Skeletal muscle cell (primary cell): ENCODE results near the gene TNPO1.
A peak's percentile ranks its signal among the peaks of the same experiment; 100 is the strongest.
"Not testable (repeated sequence)": the region's sequence is repeated elsewhere in the genome, so short reads cannot be mapped to it uniquely, and the experiment has no call there.

Experiments
- DNase-seq: peaks from one replicate; pipeline ENCODE4 v3.0.0-alpha.2; 2010; ENCODE audit warnings: low read depth
- H3K4me3 ChIP-seq: 2 replicates; pipeline ENCODE4 v1.5.1; 2011; ENCODE audit warnings: low read depth, mild to moderate bottlenecking, control low read depth, low read length, moderate library complexity

Gene TNPO1

GRCh38 chr5:72816284-72817075 lies at the start of gene TNPO1:
Gene TNPO1 (plus strand): TSS chr5:72816661. CDS start chr5:72816738, 77 bp downstream.
- peak; percentile 73 for DNase-seq
- peak within 1 kb of the TSS; percentile 88 for H3K4me3 ChIP-seq

- DNase-seq = no peak
- no peak overlapping the region for H3K4me3 ChIP-seq
Measured at GRCh38 chr5:72767289-72768010, 49.0 kb upstream of the TNPO1 start.

DNA sequence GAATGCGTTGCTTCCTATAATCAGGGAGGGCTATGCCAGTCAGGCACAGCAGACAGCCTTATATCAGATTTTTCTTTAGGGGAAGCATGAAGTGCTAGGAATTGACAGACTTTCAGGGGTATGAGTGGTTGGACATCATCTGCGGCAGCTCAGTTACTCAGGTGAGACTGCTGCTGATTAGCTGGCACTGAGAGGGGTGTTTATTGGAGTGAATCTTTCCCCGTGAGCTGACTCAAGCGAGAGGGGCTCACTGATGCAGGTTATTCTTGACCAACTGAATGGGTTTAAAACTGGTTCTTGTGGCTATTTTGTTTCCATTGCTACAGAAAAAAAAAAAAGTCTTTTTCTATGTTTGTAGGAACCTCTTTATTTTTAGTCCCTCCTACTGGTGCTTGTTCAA lies 46.2 kb upstream of the TNPO1 start:
- H3K4me3 ChIP-seq = no peak overlapping the region
- DNase-seq = no peak

- H3K4me3 ChIP-seq = no peak overlapping the region
- no peak for DNase-seq
Measured at GRCh38 chr5:72776684-72777083, 39.8 kb upstream of the TNPO1 start.

- no peak overlapping the region for H3K4me3 ChIP-seq
- DNase-seq = no peak
Measured at GRCh38 chr5:72779520-72779919, 36.9 kb upstream of the TNPO1 start.

GRCh38 chr5:72783354-72783753 lies 33.1 kb upstream of the TNPO1 start:
- H3K4me3 ChIP-seq = no peak overlapping the region
- DNase-seq = no peak

DNA sequence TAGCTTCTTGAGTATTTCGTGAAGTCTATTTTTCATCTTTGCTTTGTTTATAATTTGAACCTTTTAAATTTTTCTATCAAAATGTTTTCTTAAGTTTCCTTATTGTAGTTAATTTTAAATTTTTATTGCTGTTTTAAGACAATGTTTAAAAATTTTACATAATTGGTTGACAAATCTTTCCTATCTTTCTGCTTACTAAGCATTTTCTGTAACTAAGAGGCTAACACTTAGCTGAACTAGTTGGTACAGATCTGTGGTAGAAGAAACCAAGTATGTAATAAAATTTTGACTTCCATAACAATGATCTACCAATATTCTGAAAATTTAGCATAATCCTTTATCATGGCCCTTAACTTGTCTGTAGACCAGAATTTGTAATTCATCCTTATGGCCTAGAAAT lies 32.3 kb upstream of the TNPO1 start:
- H3K4me3 ChIP-seq = no peak overlapping the region
- no peak for DNase-seq

GRCh38 chr5:72785801-72786200 lies 30.7 kb upstream of the TNPO1 start:
- DNase-seq = no peak
- no peak overlapping the region for H3K4me3 ChIP-seq

DNA sequence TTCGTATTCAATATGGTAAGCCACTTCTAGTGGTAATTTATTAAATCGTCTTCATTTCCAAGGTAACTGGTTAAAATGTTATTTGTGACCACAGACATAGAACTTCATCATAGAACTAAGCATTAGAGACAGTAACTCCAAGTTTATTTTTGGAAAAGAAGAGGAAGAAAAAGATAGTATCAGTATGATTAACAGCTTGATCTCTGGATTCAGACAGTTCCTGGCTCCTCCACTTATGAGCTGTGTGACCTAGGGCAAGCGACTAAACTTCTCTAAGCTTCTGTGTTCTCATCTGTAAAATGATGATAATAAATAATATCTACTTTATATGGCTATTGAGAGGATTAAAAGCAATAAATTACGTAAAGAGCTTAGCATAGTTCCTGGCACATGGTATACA lies 29.8 kb upstream of the TNPO1 start:
- DNase-seq = no peak

GRCh38 chr5:72788866-72789505 lies 27.5 kb upstream of the TNPO1 start:
- no peak overlapping the region for H3K4me3 ChIP-seq
- DNase-seq = no peak

More for the DNA sequence above, 29.8 kb upstream of the TNPO1 start:
- H3K4me3 ChIP-seq = no peak overlapping the region

- H3K4me3 ChIP-seq = no peak overlapping the region
- DNase-seq = peak; percentile 10
Measured at GRCh38 chr5:72790186-72790585, 26.3 kb upstream of the TNPO1 start.

GRCh38 chr5:72792662-72793061 lies 23.8 kb upstream of the TNPO1 start:
- not testable (repeated sequence) for H3K4me3 ChIP-seq

GRCh38 chr5:72796001-72796400 lies 20.5 kb upstream of the TNPO1 start:
- H3K4me3 ChIP-seq = no peak overlapping the region
- no peak for DNase-seq

More at GRCh38 chr5:72792662-72793061, 23.8 kb upstream of the TNPO1 start:
- not testable (repeated sequence) for DNase-seq

- H3K4me3 ChIP-seq = no peak overlapping the region
- no peak for DNase-seq
Measured at GRCh38 chr5:72799721-72800120, 16.7 kb upstream of the TNPO1 start.

- H3K4me3 ChIP-seq, DNase-seq: not testable (repeated sequence)
Measured at GRCh38 chr5:72808637-72809036, 7.8 kb upstream of the TNPO1 start.

DNA sequence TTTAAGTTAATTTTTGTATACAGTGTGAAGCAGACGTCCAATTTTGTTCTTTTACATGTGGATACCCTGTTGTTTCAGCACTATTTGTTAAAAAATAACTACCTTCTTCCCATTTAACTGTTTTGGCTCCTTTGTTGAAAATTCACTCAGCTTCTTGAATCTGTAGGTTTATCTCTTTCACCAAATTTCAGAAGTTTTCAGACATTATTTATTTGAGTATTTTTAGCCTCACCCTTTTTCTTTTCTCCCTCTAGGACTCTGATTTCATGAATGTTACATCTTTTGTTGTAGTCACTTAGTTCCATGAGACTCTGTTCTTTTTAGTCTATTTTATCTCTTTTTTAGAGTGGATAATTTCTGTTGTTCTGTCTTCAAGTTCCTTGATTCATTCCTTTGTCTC lies 4.6 kb upstream of the TNPO1 start:
- H3K4me3 ChIP-seq = no peak overlapping the region
- DNase-seq = no peak

- DNase-seq = no peak
- H3K4me3 ChIP-seq = no peak overlapping the region
Measured at GRCh38 chr5:72812488-72812887, 4.0 kb upstream of the TNPO1 start.

GRCh38 chr5:72814104-72814503 lies 2.4 kb upstream of the TNPO1 start:
- no peak overlapping the region for H3K4me3 ChIP-seq
- no peak for DNase-seq

GRCh38 chr5:72814864-72815263 lies 1.6 kb upstream of the TNPO1 start:
- no peak for DNase-seq
- H3K4me3 ChIP-seq = no peak overlapping the region

- no peak for DNase-seq
- peak overlapping the region; percentile 88 for H3K4me3 ChIP-seq
Measured at GRCh38 chr5:72815580-72816283, 729 bp upstream of the TNPO1 start.
